GM06990 (cell line): ENCODE results near the gene OCA2.

Source experiments
- DNase-seq: peaks from one replicate; pipeline ENCODE4 v3.0.0-alpha.2; 2011; ENCODE audit not compliant: insufficient read length; ENCODE audit errors: extremely low read depth
- H3K27me3 ChIP-seq: replicated peaks from 2 replicates; pipeline ENCODE4 v1.6.0; 2011; ENCODE audit warnings: low read length; ENCODE audit not compliant: control insufficient read depth, insufficient read depth
- H3K36me3 ChIP-seq: 2 replicates; pipeline ENCODE4 v1.5.1; 2011; ENCODE audit warnings: low read length; ENCODE audit not compliant: control insufficient read depth, insufficient read depth
- H3K4me3 ChIP-seq: replicated peaks from 2 replicates; pipeline ENCODE4 v1.5.1; 2011; ENCODE audit warnings: low read depth, mild to moderate bottlenecking, control low read depth, low read length
- CTCF ChIP-seq: IDR thresholded peaks from 2 replicates; pipeline ENCODE4 v1.5.1; 2011; ENCODE audit warnings: low read length, control low read depth, mild to moderate bottlenecking, inconsistent platforms; ENCODE audit not compliant: insufficient read depth, poor library complexity, severe bottlenecking

Gene OCA2

DNA sequence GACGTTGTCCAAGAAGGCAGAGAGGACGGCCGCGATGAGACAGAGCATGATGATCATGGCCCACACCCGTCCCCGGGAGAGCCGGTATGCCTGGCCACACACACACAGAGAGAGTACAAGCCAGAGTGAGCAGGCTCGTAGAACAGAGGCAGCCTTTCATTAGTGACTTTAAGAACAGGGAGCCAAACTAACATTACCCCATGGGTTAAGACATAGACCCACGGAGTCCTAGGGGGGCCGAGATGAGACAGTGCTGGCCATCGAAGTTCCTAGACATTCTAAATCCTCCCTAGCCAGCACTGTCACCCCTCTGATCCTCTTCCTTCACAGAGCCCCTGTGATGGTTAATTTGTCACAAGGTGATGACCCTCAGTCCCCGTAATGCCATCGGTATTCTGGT, 114.0 kb downstream of the OCA2 start:
- H3K27me3 ChIP-seq = no peaks in the 10 kb centered on the region
- no peak overlapping the region for H3K4me3 ChIP-seq
- no peak for TF ChIP-seq CTCF
- DNase-seq = no peak
- H3K36me3 ChIP-seq = no peaks in the 10 kb centered on the region

GRCh38 chr15:27983496-27983895, 115.6 kb downstream of the OCA2 start:
- no peaks in the 10 kb centered on the region for H3K27me3 ChIP-seq
- no peak for TF ChIP-seq CTCF
- no peak for DNase-seq
- H3K4me3 ChIP-seq = no peak overlapping the region
- H3K36me3 ChIP-seq = no peaks in the 10 kb centered on the region

DNA sequence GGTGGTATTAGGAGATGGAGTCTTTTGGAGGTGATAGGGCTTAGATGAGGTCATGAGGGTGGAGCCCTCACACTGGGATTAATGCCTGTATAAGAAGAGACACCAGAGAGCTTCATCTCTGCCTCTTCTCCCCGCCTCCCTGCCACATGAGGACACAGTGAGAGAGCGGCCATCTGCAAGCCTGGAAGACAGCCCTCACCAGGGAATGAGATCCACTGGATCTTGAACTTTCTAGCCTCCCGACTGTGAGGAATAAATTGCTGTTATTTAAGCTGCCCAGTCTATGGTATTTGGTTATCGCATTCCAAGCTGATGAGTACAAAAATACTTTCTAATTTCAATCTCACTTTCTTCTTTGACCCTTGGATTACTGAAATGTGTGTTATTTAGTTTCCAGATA, 121.4 kb downstream of the OCA2 start:
- Histone ChIP-seq H3K27me3 (no peaks in the 10 kb centered on the region), H3K4me3 (no peak overlapping the region), H3K36me3 (no peaks in the 10 kb centered on the region)
- DNase-seq = no peak
- no peak for TF ChIP-seq CTCF

GRCh38 chr15:27973886-27974285, 125.2 kb downstream of the OCA2 start:
- Histone ChIP-seq H3K4me3 (no peak overlapping the region), H3K27me3 (no peaks in the 10 kb centered on the region), H3K36me3 (no peaks in the 10 kb centered on the region)
- no peak for TF ChIP-seq CTCF
- no peak for DNase-seq

GRCh38 chr15:27970661-27971392, 128.3 kb downstream of the OCA2 start:
- DNase-seq = no peak
- no peaks in the 10 kb centered on the region for H3K36me3 ChIP-seq
- no peaks in the 10 kb centered on the region for H3K27me3 ChIP-seq
- no peak overlapping the region for H3K4me3 ChIP-seq
- no peak for TF ChIP-seq CTCF

- Histone ChIP-seq H3K4me3 (no peak overlapping the region), H3K27me3 (no peaks in the 10 kb centered on the region), H3K36me3 (no peaks in the 10 kb centered on the region)
- DNase-seq = no peak
- no peak for TF ChIP-seq CTCF
Measured at GRCh38 chr15:27967541-27967940, 131.6 kb downstream of the OCA2 start.
